GM12891 (cell line): Measurements from ENCODE around the gene PRMT1.

Experiments used
- POLR2AphosphoS5 ChIP-seq: IDR thresholded peaks from 2 replicates; pipeline ENCODE4 v1.6.1; 2011; ENCODE audit warnings: low read depth, low read length, control low read depth
- POU2F2 ChIP-seq: IDR thresholded peaks from 2 replicates; pipeline ENCODE4 v1.6.1; 2011; ENCODE audit warnings: low read depth, mild to moderate bottlenecking, control low read depth, low read length, moderate library complexity
- TAF1 ChIP-seq: IDR thresholded peaks from 2 replicates; pipeline ENCODE4 v1.6.1; 2011; ENCODE audit warnings: low read depth, low read length, control low read depth

DNA sequence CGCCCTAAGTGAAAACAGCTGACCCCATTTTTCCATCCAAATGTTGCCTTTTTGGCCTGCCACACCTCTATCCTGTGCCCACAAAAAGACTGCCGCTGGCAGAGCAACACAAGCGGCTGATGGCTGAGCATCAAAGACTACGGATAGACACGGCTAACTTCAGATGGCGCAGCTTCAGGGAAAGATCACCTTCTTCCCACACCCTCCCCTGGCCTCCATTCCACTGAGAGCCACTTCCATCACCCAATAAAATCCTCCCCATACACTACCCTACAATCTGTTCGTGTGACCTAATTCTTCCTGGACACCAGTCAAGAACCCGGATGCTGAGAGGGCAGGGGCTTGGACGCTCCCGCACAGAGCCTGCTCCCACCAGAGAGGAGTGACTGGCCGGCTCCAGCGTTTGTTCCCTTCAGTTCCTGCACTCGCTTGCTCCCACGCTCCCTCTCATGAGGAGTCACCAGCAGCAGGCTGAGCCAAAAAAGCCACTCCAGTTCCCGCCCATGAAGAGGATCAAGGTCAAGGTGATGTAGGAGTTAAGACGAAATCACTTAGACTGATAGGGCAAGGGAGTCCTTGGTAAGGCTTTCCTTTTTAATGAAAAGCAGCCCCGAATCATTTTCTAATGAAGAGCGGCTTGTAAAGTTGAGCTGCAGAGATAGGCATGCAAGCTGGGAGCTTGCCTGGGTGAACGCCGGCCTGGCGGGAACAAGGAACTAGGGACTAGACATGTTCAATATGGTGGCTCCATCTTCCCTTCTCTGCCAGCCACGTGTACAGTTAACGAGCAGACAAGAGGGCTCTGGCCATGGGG, 50.4 kb downstream of the PRMT1 start:
- no peak for TF ChIP-seq TAF1
- no peak for TF ChIP-seq POLR2AphosphoS5
- no peak for TF ChIP-seq POU2F2
